Measurements from ENCODE around the gene DUS2. TPM values are rescaled to one million over a fixed set of nuclear protein-coding genes. Genes with fewer than 3 reads are reported as not detected.
"Not testable (repeated sequence)": the region's sequence is repeated elsewhere in the genome, so short reads cannot be mapped to it uniquely, and the experiment has no call there.

DUS2 gene
- total RNA-seq, 1 donor from 2014 or later, result 14.8 TPM

DNA sequence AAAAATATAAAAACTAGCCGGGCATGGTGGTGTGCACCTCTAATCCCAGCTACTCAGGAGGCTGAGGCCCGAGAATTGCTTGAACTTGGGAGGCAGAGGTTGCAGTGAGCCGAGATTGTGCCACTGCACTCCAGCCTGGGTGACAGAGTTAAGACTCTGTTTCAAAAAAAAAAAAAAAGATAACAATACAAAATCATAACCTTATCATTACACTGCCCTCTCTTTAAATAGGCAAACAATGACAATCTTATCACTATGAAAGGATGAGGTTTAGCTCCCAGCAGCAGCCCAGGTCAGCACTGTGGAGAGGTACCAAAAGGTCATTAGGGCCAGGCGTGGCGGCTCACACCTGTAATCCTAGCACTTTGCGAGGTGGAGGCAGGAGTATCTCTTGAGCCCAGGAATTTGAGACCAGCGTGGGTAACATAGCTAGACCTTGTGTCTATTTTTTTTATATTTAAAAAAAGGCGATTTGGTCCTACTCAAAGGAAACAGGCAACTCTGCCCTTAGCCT lies 3.9 kb upstream of the DUS2 start:
- TF ChIP-seq, protein P1, sequence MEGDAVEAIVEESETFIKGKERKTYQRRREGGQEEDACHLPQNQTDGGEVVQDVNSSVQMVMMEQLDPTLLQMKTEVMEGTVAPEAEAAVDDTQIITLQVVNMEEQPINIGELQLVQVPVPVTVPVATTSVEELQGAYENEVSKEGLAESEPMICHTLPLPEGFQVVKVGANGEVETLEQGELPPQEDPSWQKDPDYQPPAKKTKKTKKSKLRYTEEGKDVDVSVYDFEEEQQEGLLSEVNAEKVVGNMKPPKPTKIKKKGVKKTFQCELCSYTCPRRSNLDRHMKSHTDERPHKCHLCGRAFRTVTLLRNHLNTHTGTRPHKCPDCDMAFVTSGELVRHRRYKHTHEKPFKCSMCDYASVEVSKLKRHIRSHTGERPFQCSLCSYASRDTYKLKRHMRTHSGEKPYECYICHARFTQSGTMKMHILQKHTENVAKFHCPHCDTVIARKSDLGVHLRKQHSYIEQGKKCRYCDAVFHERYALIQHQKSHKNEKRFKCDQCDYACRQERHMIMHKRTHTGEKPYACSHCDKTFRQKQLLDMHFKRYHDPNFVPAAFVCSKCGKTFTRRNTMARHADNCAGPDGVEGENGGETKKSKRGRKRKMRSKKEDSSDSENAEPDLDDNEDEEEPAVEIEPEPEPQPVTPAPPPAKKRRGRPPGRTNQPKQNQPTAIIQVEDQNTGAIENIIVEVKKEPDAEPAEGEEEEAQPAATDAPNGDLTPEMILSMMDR (IDR thresholded peaks at IDR 0.05; ENCODE audit: insufficient read depth, low read length, poor library complexity, severe bottlenecking), result no peak
- no peaks in the 10 kb centered on the region for H3K36me3 ChIP-seq (ENCODE audit: control insufficient read depth, insufficient read depth, low read length)
- H3K4me3 ChIP-seq (ENCODE audit: low read depth, low read length), result no peak overlapping the region
- no peak for DNase-seq (ENCODE audit: low read depth)
- no peaks in the 10 kb centered on the region for H3K27me3 ChIP-seq (ENCODE audit: control insufficient read depth, insufficient read depth, low read length)

DNA sequence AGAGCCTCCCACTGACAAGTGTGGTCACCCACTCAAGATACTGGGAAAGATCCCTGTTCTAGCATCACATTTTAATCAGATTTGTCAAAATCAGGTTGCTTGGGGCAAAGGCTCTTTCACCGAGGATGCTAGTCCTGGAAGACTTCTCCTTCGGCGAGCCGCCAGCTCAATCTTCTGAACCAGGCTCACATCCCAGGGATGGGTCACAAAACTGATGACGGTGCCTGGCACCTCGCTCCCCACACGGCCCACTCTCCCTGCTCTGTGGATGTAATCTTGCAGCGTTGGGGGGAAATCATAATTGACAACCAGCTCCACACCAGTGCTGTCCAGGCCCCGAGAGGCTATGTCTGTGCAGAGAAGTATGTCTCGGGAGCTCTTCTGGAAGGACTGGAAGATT lies 1.6 kb upstream of the DUS2 start:
- DNase-seq (ENCODE audit: low read depth), result no peak
- Histone ChIP-seq H3K36me3 (ENCODE audit: control insufficient read depth, insufficient read depth, low read length) (no peaks in the 10 kb centered on the region), H3K27me3 (ENCODE audit: control insufficient read depth, insufficient read depth, low read length) (no peaks in the 10 kb centered on the region), H3K4me3 (ENCODE audit: low read depth, low read length) (no peak overlapping the region)
- TF ChIP-seq, protein P1 (IDR thresholded peaks at IDR 0.05; ENCODE audit: insufficient read depth, low read length, poor library complexity, severe bottlenecking), result no peak

DNA sequence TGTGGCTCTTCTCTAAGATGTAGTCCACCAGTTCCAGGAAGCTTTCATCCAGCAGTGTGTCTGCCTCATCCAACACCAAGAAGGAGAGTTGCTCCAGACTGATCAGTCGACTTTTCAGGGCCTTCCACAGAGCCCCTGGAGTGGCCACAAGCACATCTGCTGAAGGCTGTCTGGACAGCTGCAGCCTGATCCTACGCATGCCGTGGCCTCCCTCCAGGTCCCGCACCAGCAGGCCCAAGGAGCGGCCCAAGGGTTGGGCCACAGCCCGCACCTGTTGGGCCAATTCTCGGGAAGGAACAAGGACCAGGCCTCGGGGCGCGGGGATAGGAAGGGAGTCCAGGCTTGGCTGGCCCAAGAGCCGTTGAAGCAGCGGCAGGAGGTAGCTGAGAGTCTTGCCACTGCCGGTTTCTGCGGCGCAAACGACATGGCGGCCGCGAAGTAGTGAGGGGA lies 781 bp upstream of the DUS2 start:
- TF ChIP-seq, protein P1 (IDR thresholded peaks at IDR 0.05; ENCODE audit: insufficient read depth, low read length, poor library complexity, severe bottlenecking), result no peak
- peak overlapping the region; percentile 75 for H3K4me3 ChIP-seq (ENCODE audit: low read depth, low read length)
- no peaks in the 10 kb centered on the region for H3K27me3 ChIP-seq (ENCODE audit: control insufficient read depth, insufficient read depth, low read length)
- DNase-seq (ENCODE audit: low read depth), result no peak
- no peaks in the 10 kb centered on the region for H3K36me3 ChIP-seq (ENCODE audit: control insufficient read depth, insufficient read depth, low read length)

DNA sequence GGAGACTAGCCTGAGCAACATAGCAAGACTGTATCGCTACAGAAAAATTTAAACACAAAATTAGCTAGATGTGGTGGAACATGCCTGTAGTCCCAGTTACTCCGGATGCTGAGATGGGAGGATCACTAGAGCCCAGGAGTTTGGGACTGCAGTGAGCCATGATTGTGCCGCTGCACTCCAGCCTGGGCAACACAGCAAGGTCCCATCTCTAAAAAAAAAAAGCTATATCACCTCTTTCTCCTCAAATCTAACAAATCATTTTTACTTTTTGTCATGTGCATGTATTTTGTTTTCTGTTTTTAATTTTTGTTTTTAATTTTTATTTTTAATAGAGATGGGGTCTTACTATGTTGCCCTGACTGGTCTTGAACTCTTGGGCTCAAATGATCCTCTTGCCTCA lies 5.9 kb downstream of the DUS2 start:
- TF ChIP-seq, protein P1 (IDR thresholded peaks at IDR 0.05; ENCODE audit: insufficient read depth, low read length, poor library complexity, severe bottlenecking), result no peak
- Histone ChIP-seq H3K27me3 (ENCODE audit: control insufficient read depth, insufficient read depth, low read length) (no peaks in the 10 kb centered on the region), H3K4me3 (ENCODE audit: low read depth, low read length) (no peak overlapping the region), H3K36me3 (ENCODE audit: control insufficient read depth, insufficient read depth, low read length) (no peaks in the 10 kb centered on the region)
- DNase-seq (ENCODE audit: low read depth), result no peak

DNA sequence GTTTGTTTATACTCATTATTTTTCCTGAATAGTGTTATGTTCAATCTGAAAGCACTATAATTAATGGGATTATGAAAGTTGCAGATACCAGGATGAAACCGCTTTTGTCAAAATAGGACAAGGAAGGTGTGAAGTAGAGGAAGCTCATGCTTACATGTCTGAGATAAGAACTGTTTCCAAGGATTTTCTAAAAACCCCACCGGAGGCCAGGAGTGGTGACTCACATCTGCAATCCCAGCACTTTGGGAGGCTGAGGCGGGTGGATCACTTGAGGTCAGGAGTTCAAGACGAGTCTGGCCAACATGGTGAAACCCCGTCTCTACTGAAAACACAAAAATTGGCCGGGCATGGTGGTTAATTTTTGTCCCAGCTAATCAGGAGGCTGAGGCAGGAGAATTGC lies 7.0 kb downstream of the DUS2 start:
- not testable (repeated sequence) for H3K36me3 ChIP-seq (ENCODE audit: control insufficient read depth, insufficient read depth, low read length); H3K27me3 ChIP-seq (ENCODE audit: control insufficient read depth, insufficient read depth, low read length); DNase-seq (ENCODE audit: low read depth); H3K4me3 ChIP-seq (ENCODE audit: low read depth, low read length)

DNA sequence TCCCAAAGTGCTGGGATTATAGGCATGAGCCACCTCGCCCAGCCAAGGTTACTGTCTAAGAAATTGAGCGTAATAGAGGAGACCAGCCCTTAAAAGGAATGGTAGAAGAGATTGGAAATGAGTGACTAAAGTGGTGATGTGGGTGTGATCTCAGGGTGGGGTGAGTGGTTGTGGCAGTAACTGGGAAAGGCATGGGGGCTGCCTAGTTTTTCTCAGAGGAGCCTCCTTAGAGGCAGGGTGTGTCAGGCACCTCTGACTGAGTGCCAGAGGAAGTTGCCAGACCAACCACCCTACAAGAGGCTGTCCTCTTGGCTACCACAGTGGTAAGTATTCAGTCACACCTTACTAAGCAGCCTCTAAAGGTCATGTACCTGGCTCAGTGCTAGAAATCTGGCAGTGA lies 8.9 kb downstream of the DUS2 start:
- no peak overlapping the region for H3K4me3 ChIP-seq (ENCODE audit: low read depth, low read length)
- H3K27me3 ChIP-seq (ENCODE audit: control insufficient read depth, insufficient read depth, low read length), result no peaks in the 10 kb centered on the region
- no peak for DNase-seq (ENCODE audit: low read depth)
- TF ChIP-seq, protein P1 (IDR thresholded peaks at IDR 0.05; ENCODE audit: insufficient read depth, low read length, poor library complexity, severe bottlenecking), result no peak
- no peaks in the 10 kb centered on the region for H3K36me3 ChIP-seq (ENCODE audit: control insufficient read depth, insufficient read depth, low read length)

Data from kidney epithelial cell (primary cell).